Common myeloid progenitor, CD34-positive (primary cell): ENCODE results near the gene PER2.

ENCODE experiments used
- CTCF ChIA-PET: fragments of 350-600 bp; sonication (Branson Sonifier 250); formaldehyde crosslinking; loops from one replicate; lab custom pipeline; 2021; ENCODE audit warnings: antibody characterized with exemption; lab: Charles Lee
- POLR2A ChIA-PET: fragments of 350-600 bp; sonication (Branson Sonifier 250); formaldehyde crosslinking; loops from one replicate; lab custom pipeline; 2021; ENCODE audit warnings: antibody characterized with exemption; lab: Charles Lee
- DNase-seq, 3 donors: peaks; one replicate each; pipeline versions ENCODE4 v3.0.0 to v3.0.0-alpha.2; 2013
- H3K27ac ChIP-seq, 2 experiments: 1 replicate in 1 of 2; 2 replicates in 1 of 2; pipeline ENCODE4 v1.7.0; 2013; ENCODE audit warnings: inconsistent platforms in 2 of 2, low read length in 2 of 2, mild to moderate bottlenecking in 2 of 2, low read depth in 1 of 2, moderate library complexity in 1 of 2; ENCODE audit not compliant: severe bottlenecking in 2 of 2, insufficient read depth in 1 of 2, poor library complexity in 1 of 2
- H3K27me3 ChIP-seq, 5 experiments: replicated peaks in 2 of 5; 1 replicate in 3 of 5; 2 replicates in 2 of 5; pipeline versions ENCODE4 v1.6.1 to v1.7.0; 2013; ENCODE audit warnings: low read length in 4 of 5, mild to moderate bottlenecking in 2 of 5, moderate library complexity in 2 of 5, inconsistent platforms in 1 of 5; ENCODE audit not compliant: insufficient read depth in 5 of 5, control insufficient read depth in 4 of 5
- H3K36me3 ChIP-seq, 4 experiments: 1 replicate in 2 of 4; 2 replicates in 2 of 4; pipeline versions ENCODE4 v1.6.1 to v1.7.0; 2013; ENCODE audit warnings: low read length in 3 of 4, control low read depth in 1 of 4, mild to moderate bottlenecking in 1 of 4; ENCODE audit not compliant: control insufficient read depth in 4 of 4, insufficient read depth in 4 of 4
- H3K4me1 ChIP-seq, 4 experiments: 1 replicate in 3 of 4; 2 replicates in 1 of 4; pipeline versions ENCODE4 v1.6.1 to v1.7.1; 2013; ENCODE audit warnings: low read length in 3 of 4, mild to moderate bottlenecking in 3 of 4, control low read depth in 1 of 4, inconsistent platforms in 1 of 4, moderate library complexity in 1 of 4; ENCODE audit not compliant: control insufficient read depth in 4 of 4, insufficient read depth in 4 of 4; ENCODE audit errors: control extremely low read depth in 1 of 4
- H3K4me3 ChIP-seq, 7 experiments: 1 replicate in 4 of 7; 2 replicates in 3 of 7; pipeline versions ENCODE4 v1.5.1 to v1.7.0; 2013; ENCODE audit warnings: mild to moderate bottlenecking in 7 of 7, low read length in 6 of 7, moderate library complexity in 6 of 7, inconsistent platforms in 2 of 7, low read depth in 2 of 7, control low read depth in 1 of 7; ENCODE audit not compliant: insufficient read depth in 4 of 7, control insufficient read depth in 1 of 7; ENCODE audit errors: extremely low read depth in 1 of 7
- H3K9me3 ChIP-seq, 5 experiments: 1 replicate in 4 of 5; 2 replicates in 1 of 5; pipeline versions ENCODE4 v1.6.1 to v1.7.1; 2013; ENCODE audit warnings: low read length in 4 of 5, mild to moderate bottlenecking in 2 of 5, inconsistent platforms in 1 of 5, low read depth in 1 of 5, moderate library complexity in 1 of 5; ENCODE audit not compliant: control insufficient read depth in 4 of 5, insufficient read depth in 2 of 5; ENCODE audit errors: control extremely low read depth in 1 of 5
- WGBS: methylation state at CpG from one replicate; pipeline ENCODE4 v1.1.5; 2013; ENCODE audit not compliant: insufficient coverage; 5-methylcytosine and 5-hydroxymethylcytosine counted together

PER2 gene

DNA sequence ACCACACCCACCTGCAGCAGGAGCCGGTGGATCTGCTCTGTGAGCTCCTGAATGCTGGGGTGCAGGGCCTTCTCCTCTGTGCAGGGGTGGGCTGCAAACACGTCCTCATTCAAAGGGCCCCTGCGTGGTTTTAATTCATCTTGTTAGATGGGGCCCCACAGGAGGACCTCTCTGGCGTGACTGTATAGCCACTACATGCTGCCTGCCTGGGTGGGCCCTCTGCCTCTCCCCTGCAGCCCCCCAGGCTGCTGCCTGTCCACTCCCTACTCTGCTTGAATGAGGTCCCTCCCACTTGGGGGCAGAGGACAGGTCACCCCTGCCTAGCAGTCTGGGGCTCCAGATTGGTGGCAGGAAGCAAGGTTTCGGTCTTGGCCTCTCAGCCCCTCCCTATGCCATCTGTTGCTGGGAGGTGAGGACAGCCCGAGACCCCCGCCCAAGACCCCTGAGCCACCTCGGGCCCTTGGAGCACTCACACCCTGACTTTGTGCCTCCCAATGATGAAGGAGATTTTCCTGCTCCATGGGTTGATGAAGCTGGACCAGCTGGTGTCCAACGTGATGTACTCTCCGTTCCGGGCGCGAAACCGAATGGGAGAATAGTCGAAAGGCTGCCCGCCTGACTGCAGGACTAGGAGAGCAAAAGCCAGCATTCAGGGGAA lies 26.6 kb downstream of the PER2 start:
- H3K36me3 ChIP-seq = peaks cover 14 to 61% (median 48%) of the 10 kb centered on the region in 4 experiments
- peaks cover 0 to 7% (median 6%) of the 10 kb centered on the region in 4 experiments for H3K4me1 ChIP-seq
- no peak overlapping the region for H3K27ac ChIP-seq
- ChIA-PET POLR2A (interaction anchor here (0.6 to 1.4 kb wide), 2 partner anchors 17 to 172 kb away, joined by 3 to 7 read pairs; no protein-coding TSS in a partner anchor), CTCF (interaction anchor here (1.3 to 4.2 kb wide), 4 partner anchors 9 to 404 kb away, joined by 4 to 15 read pairs (median 6); partner anchors contain the start of gene PER2)
- no peaks in the 10 kb centered on the region for H3K27me3 ChIP-seq
- no peak for DNase-seq
- no peaks in the 10 kb centered on the region for H3K9me3 ChIP-seq
- WGBS = 96% methylated on average over 16 of the region's 16 CpGs
- H3K4me3 ChIP-seq = no peak overlapping the region

- no peaks in the 10 kb centered on the region for H3K9me3 ChIP-seq
- H3K4me3 ChIP-seq = no peak overlapping the region
- WGBS = 98% methylated on average over 18 of the region's 18 CpGs
- H3K27ac ChIP-seq = no peak overlapping the region
- H3K36me3 ChIP-seq = peaks cover 14 to 68% (median 52%) of the 10 kb centered on the region in 4 experiments
- POLR2A ChIA-PET = interaction anchor here (0.5 kb wide), 1 partner anchor 82 kb away, joined by 3 read pairs; no protein-coding TSS in a partner anchor
- no peak for DNase-seq
- CTCF ChIA-PET = interaction anchor here (1.4 to 1.8 kb wide), 3 partner anchors 19 to 100 kb away, joined by 4 to 5 read pairs (median 4); no protein-coding TSS in a partner anchor
- H3K27me3 ChIP-seq = no peaks in the 10 kb centered on the region
- H3K4me1 ChIP-seq = peaks cover 0 to 7% (median 6%) of the 10 kb centered on the region in 4 experiments
These were observed 27.5 kb downstream of the PER2 start for GRCh38 chr2:238260883-238261282.

GRCh38 chr2:238259061-238260020 lies 29.1 kb downstream of the PER2 start:
- Histone ChIP-seq H3K4me1 (peaks cover 0 to 7% (median 6%) of the 10 kb centered on the region in 4 experiments), H3K36me3 (peaks cover 14 to 75% (median 57%) of the 10 kb centered on the region in 4 experiments), H3K9me3 (no peaks in the 10 kb centered on the region), H3K4me3 (no peak overlapping the region), H3K27me3 (no peaks in the 10 kb centered on the region), H3K27ac (no peak overlapping the region)
- WGBS = 91% methylated on average over 16 of the region's 21 CpGs
- CTCF ChIA-PET = interaction anchor here (0.6 to 1.6 kb wide), 7 partner anchors 8 to 98 kb away, joined by 3 to 5 read pairs (median 3); no protein-coding TSS in a partner anchor
- no peak for DNase-seq
- POLR2A ChIA-PET = interaction anchor here (0.8 to 1.0 kb wide), 2 partner anchors 41 to 99 kb away, joined by 4 to 6 read pairs; no protein-coding TSS in a partner anchor

GRCh38 chr2:238257786-238258700 lies 30.4 kb downstream of the PER2 start:
- Histone ChIP-seq H3K27me3 (no peaks in the 10 kb centered on the region), H3K9me3 (no peaks in the 10 kb centered on the region), H3K36me3 (peaks cover 14 to 84% (median 56%) of the 10 kb centered on the region in 4 experiments), H3K27ac (no peak overlapping the region), H3K4me3 (no peak overlapping the region), H3K4me1 (no peaks in the 10 kb centered on the region)
- no peak for DNase-seq
- ChIA-PET POLR2A (interaction anchor here (0.8 to 1.0 kb wide), 2 partner anchors 42 to 98 kb away, joined by 4 to 6 read pairs; no protein-coding TSS in a partner anchor), CTCF (interaction anchor here (0.6 to 2.1 kb wide), 4 partner anchors 10 to 85 kb away, joined by 3 to 5 read pairs (median 3); no protein-coding TSS in a partner anchor)
- WGBS = 97% methylated on average over 15 of the region's 15 CpGs

DNA sequence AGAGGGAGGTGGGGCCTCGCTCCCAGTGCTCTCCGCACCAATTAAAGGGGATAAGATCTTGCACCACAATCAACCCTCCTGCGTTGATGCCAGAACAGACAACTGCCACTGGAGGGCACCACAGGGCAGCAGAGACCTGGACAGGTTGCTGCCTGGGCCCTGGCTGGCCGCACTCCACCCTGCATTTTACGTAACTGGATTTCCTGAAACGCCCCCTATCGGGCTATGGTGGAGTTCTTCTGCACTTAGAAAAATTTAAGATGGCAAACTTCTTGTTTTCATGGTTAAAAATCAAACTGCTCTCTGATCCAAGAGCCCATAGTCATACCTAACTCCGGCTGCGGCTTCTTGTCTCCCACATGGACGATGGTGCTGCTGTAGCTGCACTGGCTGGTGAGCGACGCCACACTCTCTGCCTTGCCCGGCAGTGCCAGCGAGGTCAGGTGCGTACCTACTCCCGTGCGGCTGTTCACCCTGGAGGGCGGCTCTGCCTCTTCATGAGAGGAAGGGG lies 31.8 kb downstream of the PER2 start:
- no peaks in the 10 kb centered on the region for H3K9me3 ChIP-seq
- WGBS = 68% methylated on average over 18 of the region's 18 CpGs
- DNase-seq = peak; percentile 90 to 96 (median 95)
- peaks cover 10 to 84% (median 53%) of the 10 kb centered on the region in 4 experiments for H3K36me3 ChIP-seq
- H3K27ac ChIP-seq = no peak overlapping the region
- H3K4me3 ChIP-seq = no peak overlapping the region
- H3K27me3 ChIP-seq = no peaks in the 10 kb centered on the region
- CTCF ChIA-PET = interaction anchor here (0.9 to 2.2 kb wide), 11 partner anchors 8 to 399 kb away, joined by 3 to 6 read pairs (median 5); no protein-coding TSS in a partner anchor
- H3K4me1 ChIP-seq = no peaks in the 10 kb centered on the region
- POLR2A ChIA-PET = no interaction called here

- H3K27ac ChIP-seq = no peak overlapping the region
- H3K36me3 ChIP-seq = peaks cover 7 to 83% (median 52%) of the 10 kb centered on the region in 4 experiments
- ChIA-PET CTCF (interaction anchor here (0.9 to 2.3 kb wide), 12 partner anchors 9 to 398 kb away, joined by 3 to 6 read pairs (median 5); no protein-coding TSS in a partner anchor), POLR2A (no interaction called here)
- H3K4me1 ChIP-seq = no peaks in the 10 kb centered on the region
- WGBS = 87% methylated on average over 5 of the region's 6 CpGs
- no peak for DNase-seq
- H3K9me3 ChIP-seq = no peaks in the 10 kb centered on the region
- H3K27me3 ChIP-seq = no peaks in the 10 kb centered on the region
- H3K4me3 ChIP-seq = no peak overlapping the region
These were observed 32.3 kb downstream of the PER2 start for GRCh38 chr2:238256111-238256510.
